Activated T-helper 2 cell treated with anti-CD3 and anti-CD28 coated beads, Interferon-gamma antibody, Interleukin-2, Interleukin-4, amounts not matched to agents 10 μg/mL and 5 μg/mL and 100 μg/mL, durations not matched to agents 14 hours and 24 hours and 36 hours (primary cell): ENCODE measurements around the gene PAK2. TPM values are rescaled to one million over a fixed set of nuclear protein-coding genes. Genes with fewer than 3 reads are reported as not detected.
"Not testable (repeated sequence)": the region's sequence is repeated elsewhere in the genome, so short reads cannot be mapped to it uniquely, and the experiment has no call there.

Source experiments
- DNase-seq: peaks from one replicate; pipeline ENCODE4 v3.0.0; 2021; ENCODE audit warnings: low spot score
- H3K27ac Mint-ChIP-seq: one replicate; pipeline ENCODE4 v1.8.0; 2021; ENCODE audit warnings: mixed read lengths
- H3K27me3 Mint-ChIP-seq: one replicate; pipeline ENCODE4 v1.8.0; 2021; ENCODE audit warnings: low read depth, mixed read lengths
- H3K36me3 Mint-ChIP-seq: one replicate; pipeline ENCODE4 v1.8.0; 2021; ENCODE audit warnings: low read depth, mixed read lengths
- H3K4me1 Mint-ChIP-seq: one replicate; pipeline ENCODE4 v1.8.0; 2021; ENCODE audit warnings: low read depth, mixed read lengths
- H3K4me3 Mint-ChIP-seq: one replicate; pipeline ENCODE4 v1.8.0; 2021; ENCODE audit warnings: low read depth, mild to moderate bottlenecking, moderate library complexity, mixed read lengths
- H3K9me3 Mint-ChIP-seq: one replicate; pipeline ENCODE4 v1.8.0; 2021; ENCODE audit warnings: mixed read lengths
- intact Hi-C: fragments of 100-400 bp; cut with micrococcal nuclease; formaldehyde crosslinking; loops from one replicate; pipeline ENCODE4 v1.15.1; 2023
- total RNA-seq: library from RNA; stranded (reverse); gene quantifications from 2 replicates; pipeline ENCODE4 v1.2.3, GENCODE V29; 2022

The PAK2 gene
- total RNA-seq, 1 donor from 2014 or later, result 103 TPM

- Mint-ChIP-seq H3K36me3 (peaks cover 59% of the 10 kb centered on the region), H3K9me3 (no peaks in the 10 kb centered on the region), H3K27me3 (no peaks in the 10 kb centered on the region), H3K4me3 (no peak overlapping the region), H3K27ac (no peak overlapping the region), H3K4me1 (peaks cover 15% of the 10 kb centered on the region)
- no peak for DNase-seq
- intact Hi-C loops, result loop anchor here (5.0 kb wide), 1 partner anchor 59 kb away; no protein-coding TSS in a partner anchor
Observed at GRCh38 chr3:196800742-196801434, 61.2 kb downstream of the PAK2 start.

GRCh38 chr3:196803891-196804468, 64.3 kb downstream of the PAK2 start:
- no peak overlapping the region for H3K4me3 Mint-ChIP-seq
- DNase-seq, result no peak
- H3K4me1 Mint-ChIP-seq, result peaks cover 17% of the 10 kb centered on the region
- H3K36me3 Mint-ChIP-seq, result peaks cover 72% of the 10 kb centered on the region
- peak overlapping the region; percentile 89 for H3K27ac Mint-ChIP-seq
- no peaks in the 10 kb centered on the region for H3K9me3 Mint-ChIP-seq
- intact Hi-C loops, result loop anchor here (5.0 kb wide), 1 partner anchor 62 kb away; no protein-coding TSS in a partner anchor
- H3K27me3 Mint-ChIP-seq, result no peaks in the 10 kb centered on the region

GRCh38 chr3:196804773-196805172, 65.1 kb downstream of the PAK2 start:
- intact Hi-C loops, result loop anchor here (5.0 kb wide), 1 partner anchor 62 kb away; no protein-coding TSS in a partner anchor
- H3K36me3 Mint-ChIP-seq, result peaks cover 72% of the 10 kb centered on the region
- H3K4me3 Mint-ChIP-seq, result no peak overlapping the region
- H3K4me1 Mint-ChIP-seq, result peaks cover 19% of the 10 kb centered on the region
- H3K27me3 Mint-ChIP-seq, result no peaks in the 10 kb centered on the region
- DNase-seq, result no peak
- H3K27ac Mint-ChIP-seq, result peak overlapping the region; percentile 89
- no peaks in the 10 kb centered on the region for H3K9me3 Mint-ChIP-seq

GRCh38 chr3:196810963-196811581, 71.4 kb downstream of the PAK2 start:
- intact Hi-C loops, result no loop called here
- peaks cover 8% of the 10 kb centered on the region for H3K4me1 Mint-ChIP-seq

GRCh38 chr3:196812853-196813252, 73.2 kb downstream of the PAK2 start:
- peaks cover 54% of the 10 kb centered on the region for H3K36me3 Mint-ChIP-seq
- intact Hi-C loops, result no loop called here
- no peak for DNase-seq
- no peak overlapping the region for H3K27ac Mint-ChIP-seq
- H3K9me3 Mint-ChIP-seq, result no peaks in the 10 kb centered on the region
- H3K4me3 Mint-ChIP-seq, result no peak overlapping the region
- no peaks in the 10 kb centered on the region for H3K27me3 Mint-ChIP-seq
- peaks cover 5% of the 10 kb centered on the region for H3K4me1 Mint-ChIP-seq

More at GRCh38 chr3:196810963-196811581, 71.4 kb downstream of the PAK2 start:
- Mint-ChIP-seq H3K4me3 (no peak overlapping the region), H3K27ac (no peak overlapping the region), H3K9me3 (no peaks in the 10 kb centered on the region), H3K36me3 (peaks cover 65% of the 10 kb centered on the region), H3K27me3 (no peaks in the 10 kb centered on the region)
- DNase-seq, result no peak

- H3K27ac Mint-ChIP-seq, result no peak overlapping the region
- DNase-seq, result no peak
- no peaks in the 10 kb centered on the region for H3K9me3 Mint-ChIP-seq
- H3K4me3 Mint-ChIP-seq, result no peak overlapping the region
- no peaks in the 10 kb centered on the region for H3K27me3 Mint-ChIP-seq
- peaks cover 59% of the 10 kb centered on the region for H3K36me3 Mint-ChIP-seq
- intact Hi-C loops, result no loop called here
- H3K4me1 Mint-ChIP-seq, result peaks cover 5% of the 10 kb centered on the region
Observed at GRCh38 chr3:196813903-196814302, 74.2 kb downstream of the PAK2 start.

- H3K36me3 Mint-ChIP-seq, result peaks cover 72% of the 10 kb centered on the region
- H3K9me3 Mint-ChIP-seq, result no peaks in the 10 kb centered on the region
- H3K27ac Mint-ChIP-seq, result no peak overlapping the region
- no peaks in the 10 kb centered on the region for H3K27me3 Mint-ChIP-seq
- intact Hi-C loops, result no loop called here
- H3K4me1 Mint-ChIP-seq, result no peaks in the 10 kb centered on the region
- no peak for DNase-seq
- no peak overlapping the region for H3K4me3 Mint-ChIP-seq
Observed at GRCh38 chr3:196821806-196822355, 82.2 kb downstream of the PAK2 start.

GRCh38 chr3:196829651-196830050, 90.0 kb downstream of the PAK2 start:
- H3K4me1 Mint-ChIP-seq, H3K27ac Mint-ChIP-seq, H3K9me3 Mint-ChIP-seq, H3K27me3 Mint-ChIP-seq, intact Hi-C loops, H3K4me3 Mint-ChIP-seq, DNase-seq: not testable (repeated sequence)
- peaks cover 51% of the 10 kb centered on the region for H3K36me3 Mint-ChIP-seq

- Mint-ChIP-seq H3K27ac (no peak overlapping the region), H3K27me3 (no peaks in the 10 kb centered on the region), H3K36me3 (peaks cover 19% of the 10 kb centered on the region), H3K4me3 (no peak overlapping the region), H3K9me3 (no peaks in the 10 kb centered on the region), H3K4me1 (peaks cover 3% of the 10 kb centered on the region)
- intact Hi-C loops, result loop anchor here (5.0 kb wide), 1 partner anchor 352 kb away; no protein-coding TSS in a partner anchor
- DNase-seq, result no peak
Observed at GRCh38 chr3:196835086-196835485, 95.4 kb downstream of the PAK2 start.

- H3K36me3 Mint-ChIP-seq, result peaks cover 10% of the 10 kb centered on the region
- not testable (repeated sequence) for H3K27me3 Mint-ChIP-seq, H3K9me3 Mint-ChIP-seq, DNase-seq, H3K4me1 Mint-ChIP-seq, H3K27ac Mint-ChIP-seq, H3K4me3 Mint-ChIP-seq
- intact Hi-C loops, result loop anchor here (5.0 kb wide), 1 partner anchor 351 kb away; no protein-coding TSS in a partner anchor
Observed at GRCh38 chr3:196836626-196837025, 97.0 kb downstream of the PAK2 start.

- no peak overlapping the region for H3K27ac Mint-ChIP-seq
- intact Hi-C loops, result loop anchor here (1.0 to 5.0 kb wide), 3 partner anchors 104 to 349 kb away; partner anchors contain the start of gene NCBP2
- H3K4me1 Mint-ChIP-seq, result peaks cover 3% of the 10 kb centered on the region
- DNase-seq, result peak; percentile 61
- no peaks in the 10 kb centered on the region for H3K27me3 Mint-ChIP-seq
- H3K9me3 Mint-ChIP-seq, result no peaks in the 10 kb centered on the region
- H3K4me3 Mint-ChIP-seq, result no peak overlapping the region
- H3K36me3 Mint-ChIP-seq, result peaks cover 3% of the 10 kb centered on the region
Observed at GRCh38 chr3:196837819-196838420, 98.3 kb downstream of the PAK2 start.

- H3K27me3 Mint-ChIP-seq, H3K4me1 Mint-ChIP-seq: not testable (repeated sequence)
Observed at GRCh38 chr3:196839351-196839750, 99.7 kb downstream of the PAK2 start.

More at GRCh38 chr3:196839351-196839750, 99.7 kb downstream of the PAK2 start:
- H3K4me3 Mint-ChIP-seq, H3K27ac Mint-ChIP-seq, H3K9me3 Mint-ChIP-seq, H3K36me3 Mint-ChIP-seq, DNase-seq: not testable (repeated sequence)
- intact Hi-C loops, result loop anchor here (5.0 kb wide), 1 partner anchor 348 kb away; no protein-coding TSS in a partner anchor
